ENCODE measurements around the gene TNF.
A peak's percentile ranks its signal among the peaks of the same experiment; 100 is the strongest.
"Not testable (repeated sequence)": the region's sequence is repeated elsewhere in the genome, so short reads cannot be mapped to it uniquely, and the experiment has no call there.

Gene TNF

DNA sequence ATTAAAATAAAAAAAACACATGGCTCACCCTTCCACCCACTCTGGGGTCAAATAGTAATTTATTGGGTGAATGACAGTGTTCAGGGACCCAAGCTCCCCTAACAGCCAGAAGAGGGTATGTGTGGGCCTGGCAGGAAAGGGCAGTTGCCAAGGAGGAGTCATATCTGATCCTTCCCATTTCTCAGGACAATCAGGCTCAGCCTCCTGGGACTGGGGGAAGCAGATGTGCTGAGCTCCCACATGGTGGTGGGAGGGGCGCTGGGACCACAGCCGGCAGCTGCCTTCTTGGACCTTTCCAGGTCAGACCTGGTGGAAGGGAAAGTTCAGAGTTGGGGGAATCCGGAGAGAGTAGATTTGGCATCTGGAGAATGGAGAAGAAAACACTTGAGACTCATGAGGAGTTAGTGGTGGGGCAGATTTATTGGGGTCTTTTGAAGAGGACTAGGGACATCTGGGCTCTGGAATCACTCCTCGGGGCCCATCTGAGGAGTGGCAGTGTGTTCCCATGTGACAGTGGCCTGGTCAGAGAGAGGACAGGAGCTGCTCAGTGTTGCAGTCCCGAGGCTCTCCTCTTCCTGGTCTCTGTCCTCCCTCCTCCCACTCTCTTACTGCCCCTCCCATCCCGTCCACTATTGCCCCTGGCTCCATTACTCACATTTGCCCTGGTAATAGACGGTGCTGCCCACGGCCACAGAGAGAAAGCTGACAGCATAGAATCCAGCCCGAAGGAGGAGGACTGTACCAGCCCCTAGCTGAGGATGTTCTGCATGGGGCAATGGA is 13.7 kb downstream of the TNF start:
- DNase-seq: no peak

DNA sequence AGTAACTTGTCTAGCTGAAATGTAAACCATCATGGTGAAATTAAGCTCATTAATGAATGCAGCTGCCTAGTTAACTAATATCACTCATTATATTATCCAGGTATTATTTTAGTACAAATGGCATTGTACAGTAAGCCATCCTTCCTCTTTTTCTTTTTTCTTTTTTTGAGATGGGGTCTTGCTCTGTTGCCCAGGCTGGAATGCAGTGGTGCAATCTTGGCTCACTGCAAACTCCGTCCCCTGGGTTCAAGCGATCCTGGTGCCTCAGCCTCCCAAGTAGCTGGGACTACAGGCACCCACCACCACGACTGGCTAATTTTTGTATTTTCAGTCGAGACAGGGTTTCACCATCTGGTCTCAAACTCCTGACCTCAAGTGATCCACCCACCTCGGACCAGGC is 15.3 kb downstream of the TNF start:
- not testable (repeated sequence) for DNase-seq

DNA sequence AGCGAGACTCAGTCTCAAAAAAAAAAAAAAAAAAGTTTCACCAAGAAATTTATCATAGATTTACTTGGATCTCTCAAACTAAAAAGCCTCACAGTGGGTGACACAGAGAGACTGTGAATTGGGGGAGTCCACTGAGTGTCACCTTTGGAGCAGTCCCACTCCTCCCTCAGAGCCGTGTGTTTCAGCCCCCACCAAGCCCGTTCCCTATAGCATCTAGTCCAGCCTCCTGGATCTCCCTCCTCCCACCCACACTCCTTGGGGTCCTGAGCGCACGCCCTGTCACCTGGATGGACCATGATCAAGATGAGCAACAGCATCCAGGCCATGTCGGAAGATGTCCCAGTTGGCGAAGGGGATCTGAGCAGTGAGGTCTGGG is 17.0 kb downstream of the TNF start:
- no peak for DNase-seq

DNA sequence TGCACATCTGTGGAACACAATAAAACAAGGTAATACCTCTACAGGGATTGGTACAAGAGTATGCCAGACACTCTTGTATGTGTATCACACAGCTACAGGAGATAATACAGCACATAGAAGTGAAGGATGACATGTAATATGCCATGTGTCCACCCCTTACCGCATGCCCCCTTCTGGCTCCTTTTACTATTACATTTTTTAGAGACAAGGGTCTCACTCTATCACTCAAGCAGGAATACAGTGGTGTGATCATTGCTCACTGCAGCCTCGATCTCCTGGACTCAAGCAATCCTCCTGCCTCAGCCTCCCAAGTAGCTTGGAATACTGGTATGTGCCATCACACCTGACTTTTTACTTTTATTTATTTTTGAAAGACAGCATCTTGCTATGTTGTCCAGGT is 21.6 kb downstream of the TNF start:
- peak; percentile 28 for DNase-seq

DNA sequence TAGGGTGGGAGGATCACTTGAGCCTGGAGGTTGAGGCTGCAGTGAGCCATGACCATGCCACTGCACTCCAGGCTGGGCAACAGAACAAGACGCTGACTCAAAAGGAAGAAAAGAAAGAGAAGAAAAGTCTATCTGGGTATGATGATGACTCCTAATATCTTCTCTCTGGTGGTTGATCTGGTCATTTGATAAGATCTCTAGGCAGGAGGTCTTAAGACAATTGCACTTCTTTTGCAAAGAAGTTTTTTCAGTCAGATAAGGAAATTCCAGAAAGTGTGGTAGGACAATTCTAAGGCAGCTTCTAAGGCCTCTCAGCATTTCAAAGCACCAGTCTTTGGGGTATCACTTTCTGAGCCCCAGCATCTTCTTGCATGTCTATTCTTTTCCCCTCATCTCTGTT is 32.0 kb downstream of the TNF start:
- no peak for DNase-seq

DNA sequence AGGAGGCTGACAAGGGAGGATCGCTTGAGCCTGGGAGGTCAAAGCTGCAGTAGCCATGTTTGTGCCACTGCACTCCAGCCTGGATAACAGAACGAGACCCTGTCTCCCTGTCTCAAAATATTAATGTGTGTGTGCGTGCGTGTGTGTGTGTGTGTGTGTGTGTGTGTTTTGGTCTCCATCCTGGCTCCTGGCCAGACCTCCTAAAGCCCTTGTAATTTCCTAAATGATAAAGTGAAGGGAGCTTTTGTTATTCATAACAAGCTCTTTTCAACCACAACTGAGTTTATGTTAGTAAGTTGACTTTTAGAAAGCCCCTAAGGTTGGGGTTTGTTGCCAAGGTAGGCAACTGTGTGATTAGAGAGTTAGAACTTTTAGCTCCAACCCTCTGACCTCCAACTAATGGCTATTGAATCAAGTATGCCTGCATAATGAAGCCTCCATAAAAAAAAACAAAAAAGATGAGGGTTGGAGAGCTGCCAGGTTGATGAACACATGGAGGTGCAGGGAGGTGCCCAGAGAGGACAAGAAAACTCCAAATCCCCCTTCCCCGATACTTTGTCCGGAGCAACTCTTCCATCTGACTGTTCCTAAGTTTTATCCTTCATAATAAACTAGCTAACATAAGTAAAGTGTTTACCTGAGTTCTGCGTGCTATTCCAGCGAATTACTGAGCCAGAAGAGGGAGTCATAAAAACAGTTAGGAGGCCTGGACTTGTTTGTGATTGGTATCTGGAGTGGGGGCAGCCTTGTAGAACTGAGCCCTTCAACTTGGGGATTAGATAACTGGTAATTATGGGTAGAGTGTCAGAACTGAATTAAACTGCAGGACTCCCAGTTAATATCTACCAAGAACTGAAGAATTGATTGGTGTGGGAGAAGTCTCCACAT is 34.4 kb downstream of the TNF start:
- no peak for DNase-seq

DNA sequence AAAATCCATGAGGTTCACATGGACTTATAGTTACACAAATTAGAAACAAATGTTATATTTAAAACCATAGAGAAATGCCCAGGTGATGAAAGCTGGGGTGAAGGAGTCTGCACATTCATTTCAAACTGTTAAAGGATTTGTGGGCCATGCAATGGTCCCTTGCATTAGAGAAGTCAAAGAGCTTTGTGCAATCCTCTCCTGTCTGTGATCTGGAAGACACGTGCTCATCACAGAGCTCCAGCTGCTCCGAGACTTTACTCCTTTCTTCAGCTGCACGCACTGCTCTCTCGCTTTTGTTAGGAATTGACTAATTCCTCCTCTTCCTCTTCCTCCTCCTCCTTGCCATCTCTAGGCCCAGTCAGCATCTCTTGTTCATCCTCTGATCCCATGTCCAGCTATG is 35.6 kb downstream of the TNF start:
- DNase-seq: peak; percentile 42

DNA sequence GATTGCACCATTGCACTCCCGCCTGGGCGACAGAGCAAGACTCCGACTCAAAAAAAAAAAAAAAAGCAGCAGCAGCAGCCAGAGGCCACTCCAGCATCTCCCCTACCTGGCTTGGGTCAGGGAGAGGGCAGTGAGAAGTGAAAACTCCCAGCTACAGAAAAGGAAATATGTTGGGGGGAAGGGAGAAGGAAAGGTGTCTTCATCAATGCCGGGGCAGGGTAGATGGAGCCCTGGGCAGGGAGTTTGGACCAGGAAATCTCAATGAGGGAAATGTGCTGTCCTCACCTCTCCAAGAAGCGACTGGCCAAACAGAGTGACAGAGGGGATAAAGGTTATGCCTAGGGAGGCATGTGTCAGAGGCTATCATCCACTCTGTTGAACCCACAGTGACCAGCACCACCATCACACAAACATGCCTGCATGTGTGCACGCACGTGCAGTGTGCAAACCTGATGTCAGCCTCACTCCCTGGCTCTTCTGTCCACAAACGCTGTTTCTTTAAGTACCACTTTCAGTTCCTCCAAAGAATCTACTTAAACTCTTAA is 38.8 kb downstream of the TNF start:
- no peak for DNase-seq

DNA sequence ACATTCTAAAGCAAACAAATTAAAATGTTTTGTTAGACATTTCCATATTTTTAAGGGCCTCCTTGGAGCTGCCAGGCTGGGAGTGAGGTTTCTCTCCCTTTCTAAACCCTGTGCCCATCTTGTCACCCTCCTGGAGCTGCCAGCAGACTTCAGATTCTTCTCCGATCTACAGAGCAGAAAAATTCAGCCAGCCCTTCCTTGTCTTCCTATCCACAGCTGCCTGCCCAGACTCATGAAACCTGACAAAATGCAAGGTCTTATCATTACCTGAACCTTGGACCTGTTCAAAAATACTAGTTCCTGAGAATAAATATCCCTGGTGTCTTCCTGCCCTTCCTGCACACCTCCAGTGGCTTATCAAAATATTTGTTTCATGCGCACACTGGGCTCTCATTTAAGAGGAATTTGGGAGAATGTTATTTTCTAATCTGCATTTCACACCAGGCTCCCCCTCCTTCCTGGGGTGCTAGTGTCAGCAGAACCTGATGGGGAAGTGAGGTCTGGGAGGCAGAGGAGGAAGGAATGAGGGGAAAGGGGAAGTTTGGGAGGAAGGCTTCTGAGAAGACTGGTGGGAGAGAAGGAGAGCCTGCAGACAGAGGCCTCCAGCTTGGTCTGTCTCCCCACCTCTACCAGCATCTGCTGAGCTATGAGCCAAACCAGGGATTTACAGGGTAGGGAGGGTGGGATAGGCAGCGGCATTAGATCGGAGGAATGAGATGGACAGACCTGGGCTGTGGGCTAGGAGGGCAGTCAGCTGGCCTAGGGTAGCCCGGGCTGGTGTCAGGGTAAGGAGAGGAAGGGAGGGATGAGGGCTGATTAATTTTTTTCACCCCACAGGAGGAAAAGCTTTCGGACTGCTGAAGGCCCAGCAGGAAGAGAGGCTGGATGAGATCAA is 39.6 kb downstream of the TNF start, which contains the start of gene AIF1:
Gene AIF1, plus strand, starts transcription at position 551 of the 895 bp plus-strand sequence. Its CDS starts 96 bp downstream, at position 647.
- no peak for DNase-seq

DNA sequence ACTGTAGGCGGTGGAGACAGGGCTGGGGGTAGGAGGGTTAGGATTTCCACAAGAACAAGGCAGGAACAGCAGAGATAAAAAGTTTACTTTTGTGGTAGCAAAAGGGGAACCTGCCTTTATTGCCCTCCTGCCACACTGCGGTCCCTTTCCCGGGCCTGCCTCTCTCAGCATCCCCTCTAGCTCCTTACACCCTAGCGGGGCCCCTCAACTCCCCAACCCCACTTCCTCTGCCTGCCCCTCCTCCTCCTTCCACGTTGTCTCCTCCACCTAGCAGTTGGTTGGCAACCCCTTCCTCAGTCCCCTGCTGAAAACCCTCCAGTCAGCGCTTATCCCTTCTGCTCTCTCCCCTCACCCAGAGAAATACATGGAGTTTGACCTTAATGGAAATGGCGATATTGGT is 40.4 kb downstream of the TNF start:
- DNase-seq: no peak

DNA sequence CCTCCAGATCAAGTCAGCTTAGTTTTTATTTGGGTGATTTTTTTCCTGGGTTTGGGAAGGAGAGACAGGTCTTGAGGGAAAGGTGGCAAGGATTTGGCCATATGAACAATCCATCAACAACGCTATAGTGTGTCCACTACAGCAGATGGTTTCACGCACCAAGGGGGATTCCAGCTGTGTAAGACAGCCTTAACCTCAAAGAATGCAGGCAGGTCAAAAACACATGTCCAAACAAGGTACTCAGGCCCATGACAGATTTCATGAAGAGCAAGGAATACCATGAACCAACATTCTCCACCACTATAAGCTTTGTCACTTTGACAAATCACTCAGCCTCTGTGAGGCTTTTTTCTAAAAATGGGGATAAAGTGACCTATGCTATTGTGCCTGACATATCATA is 41.6 kb downstream of the TNF start:
- DNase-seq: no peak

DNA sequence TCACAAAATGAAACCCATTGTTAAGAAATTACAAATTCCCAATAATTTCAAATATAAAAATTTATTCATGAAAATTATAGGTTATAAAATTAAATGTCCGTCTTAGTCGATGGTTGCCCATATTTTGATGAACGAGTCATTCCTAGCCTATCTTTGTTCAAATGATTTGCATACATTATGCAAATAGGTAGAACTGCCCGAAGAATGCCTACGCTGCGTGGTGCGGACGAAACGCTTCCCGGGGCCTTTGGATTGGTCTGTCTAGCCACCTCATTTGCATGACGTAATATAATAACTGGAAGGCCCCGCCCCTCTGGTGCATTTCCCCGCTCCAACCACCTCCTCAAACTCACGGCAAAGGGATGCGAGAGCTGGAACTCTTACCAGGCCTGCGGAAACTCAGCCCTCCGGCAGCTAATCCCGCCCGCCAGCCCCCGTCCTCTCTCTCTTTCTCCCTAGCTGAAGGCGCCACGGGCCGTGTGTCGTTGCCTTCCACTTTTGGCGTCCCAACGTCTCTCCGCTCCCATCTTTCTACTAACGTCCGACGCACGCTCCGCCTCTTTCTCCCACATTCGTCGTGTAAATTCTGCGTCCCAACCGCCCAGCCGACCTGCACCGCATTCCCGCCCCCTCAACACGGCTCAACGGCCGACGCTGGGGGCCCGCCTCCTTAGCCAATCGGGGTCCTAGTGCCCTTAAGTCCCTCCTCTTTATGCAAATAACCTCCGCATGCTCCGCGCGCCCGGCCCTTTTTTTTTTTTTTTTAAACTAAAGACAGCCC is 44.6 kb downstream of the TNF start:
- DNase-seq: peak; percentile 100

DNA sequence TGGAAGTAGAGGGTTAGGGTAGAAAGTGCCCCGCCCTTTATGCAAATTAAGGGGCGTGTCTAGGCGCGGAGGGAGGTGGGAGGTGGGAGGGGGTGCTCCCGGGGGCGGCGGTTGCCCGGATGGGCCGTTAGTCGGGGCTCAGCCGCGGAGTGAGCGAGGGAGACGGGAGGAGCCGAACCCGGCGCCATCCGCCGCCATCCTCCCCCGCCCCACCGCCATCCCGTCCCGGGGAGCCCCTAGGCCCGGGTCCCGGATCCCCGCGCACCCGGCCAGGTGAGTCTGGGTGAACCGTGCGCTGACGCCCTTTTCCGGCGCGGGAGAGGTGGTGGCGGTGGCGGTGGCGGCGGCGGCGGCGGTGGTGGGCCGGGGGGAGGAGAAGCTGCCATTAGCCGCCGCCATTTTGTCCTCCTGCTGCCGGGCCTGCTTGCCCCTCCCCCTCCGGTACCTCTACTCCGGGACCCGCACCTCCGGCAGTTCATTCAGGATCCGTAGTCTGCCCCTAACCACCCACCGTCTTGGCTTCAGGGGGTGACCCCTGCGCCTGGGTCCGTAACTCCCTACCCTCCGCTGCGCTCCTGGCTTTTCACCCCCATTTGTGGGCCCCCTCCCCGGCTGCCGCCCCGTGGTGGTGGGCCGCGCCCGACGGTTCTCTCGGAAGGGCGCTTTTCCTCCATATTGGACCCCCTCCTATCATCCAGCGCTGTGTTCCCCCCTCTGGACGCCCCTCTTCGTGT is 45.4 kb downstream of the TNF start, which contains the start of gene PRRC2A:
Gene PRRC2A, plus strand, starts transcription at position 130 of the 734 bp plus-strand sequence. CDS start 2,075 bp downstream, outside the sequence.
- no peak for DNase-seq

DNA sequence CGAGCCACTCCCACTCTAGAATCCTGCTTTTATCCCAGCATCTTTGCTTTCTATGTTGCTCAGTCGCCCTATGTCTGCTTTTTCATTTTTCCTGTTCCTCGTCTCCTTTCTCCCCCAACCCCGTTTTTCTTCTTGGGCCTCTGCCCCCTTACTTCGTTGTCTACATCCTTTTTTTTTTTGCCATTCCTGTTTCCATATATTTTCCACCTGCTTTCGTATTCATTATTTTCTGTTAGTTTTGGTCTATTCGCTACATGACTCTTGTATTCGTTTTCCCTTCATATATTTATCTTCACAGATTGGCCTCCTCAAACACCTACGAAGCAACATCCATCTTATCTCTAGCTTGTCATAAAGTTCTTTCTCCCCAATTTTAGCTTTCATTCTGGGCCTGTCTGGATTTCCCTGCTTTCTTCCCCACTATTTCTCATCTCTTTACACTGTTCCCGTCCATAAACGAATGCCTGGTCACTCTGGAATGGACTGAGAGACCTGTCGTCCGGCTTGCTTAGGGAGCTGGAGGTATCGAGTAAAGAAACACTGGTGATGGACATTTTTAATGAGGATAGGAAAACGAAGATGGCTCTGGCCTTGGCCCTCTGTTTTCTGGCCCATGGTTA is 46.1 kb downstream of the TNF start:
- DNase-seq: no peak

DNA sequence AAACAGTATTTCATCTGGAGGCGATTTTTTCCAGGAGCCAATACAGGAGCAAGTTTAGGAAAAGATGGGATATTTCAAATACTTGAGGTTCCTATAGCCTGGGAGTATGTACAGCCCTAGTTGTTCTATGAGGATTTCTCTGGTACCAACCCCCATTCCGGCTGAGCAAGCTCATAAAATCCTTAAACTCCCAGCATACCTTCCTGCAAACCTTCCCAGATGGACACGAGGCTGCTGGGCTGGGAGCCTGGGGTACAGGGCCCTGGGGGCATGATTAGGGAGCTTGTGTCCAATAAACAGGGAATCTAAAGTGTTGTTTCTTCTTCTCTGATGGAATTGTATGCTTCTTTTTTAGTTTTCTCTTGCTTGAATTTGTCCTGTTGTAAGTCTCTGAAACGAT is 46.6 kb downstream of the TNF start:
- DNase-seq: peak; percentile 40

DNA sequence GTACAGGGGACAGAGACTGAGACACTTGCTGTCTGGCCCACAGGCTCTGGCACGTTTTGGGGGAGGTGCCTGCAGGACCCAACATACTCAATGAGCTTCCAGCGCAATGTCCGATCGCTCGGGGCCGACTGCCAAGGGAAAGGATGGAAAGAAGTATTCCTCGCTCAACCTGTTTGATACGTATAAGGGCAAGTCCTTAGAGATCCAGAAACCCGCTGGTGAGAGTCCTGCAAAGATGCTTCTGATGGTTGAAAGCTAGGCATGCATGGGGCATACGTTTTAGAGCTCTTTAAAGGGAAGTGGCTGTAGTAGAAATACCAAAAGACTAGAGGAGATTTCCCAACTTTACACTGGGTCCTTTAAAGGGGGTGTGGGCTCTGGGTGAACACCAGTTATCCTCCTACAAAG is 47.3 kb downstream of the TNF start:
- DNase-seq: no peak

DNA sequence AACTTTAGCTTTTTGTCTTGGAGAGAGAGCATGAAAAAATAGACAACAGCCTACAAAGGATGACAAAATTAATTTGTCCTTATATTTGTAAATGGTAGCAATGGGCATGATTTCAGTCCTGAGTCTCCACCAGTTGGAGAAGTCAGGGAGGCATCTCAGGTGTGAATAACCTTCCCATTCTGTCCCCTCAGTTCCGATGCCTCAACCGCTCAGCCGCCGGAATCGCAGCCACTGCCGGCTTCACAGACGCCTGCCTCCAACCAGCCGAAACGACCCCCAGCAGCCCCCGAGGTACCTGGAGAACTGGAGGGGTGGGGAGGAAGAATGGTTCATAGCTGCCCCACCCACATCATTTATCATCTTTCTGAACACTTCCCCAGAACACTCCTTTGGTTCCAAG is 48.7 kb downstream of the TNF start:
- no peak for DNase-seq

DNA sequence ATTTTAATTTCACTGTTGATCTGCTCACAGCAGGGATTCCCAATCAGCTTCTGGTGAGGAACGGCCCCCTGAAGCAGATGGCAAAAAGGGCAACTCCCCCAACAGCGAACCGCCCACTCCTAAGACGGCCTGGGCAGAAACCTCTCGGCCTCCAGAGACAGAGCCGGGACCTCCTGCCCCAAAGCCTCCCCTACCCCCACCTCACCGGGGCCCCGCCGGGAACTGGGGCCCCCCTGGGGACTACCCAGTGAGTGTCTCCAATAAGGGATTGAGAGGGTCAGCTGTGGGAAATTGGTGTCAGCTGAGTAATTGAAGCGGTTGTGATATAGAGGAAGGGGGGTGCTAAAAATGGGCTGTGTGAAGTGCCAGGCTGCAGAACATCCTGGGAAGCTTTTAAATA is 51.6 kb downstream of the TNF start:
- no peak for DNase-seq

DNA sequence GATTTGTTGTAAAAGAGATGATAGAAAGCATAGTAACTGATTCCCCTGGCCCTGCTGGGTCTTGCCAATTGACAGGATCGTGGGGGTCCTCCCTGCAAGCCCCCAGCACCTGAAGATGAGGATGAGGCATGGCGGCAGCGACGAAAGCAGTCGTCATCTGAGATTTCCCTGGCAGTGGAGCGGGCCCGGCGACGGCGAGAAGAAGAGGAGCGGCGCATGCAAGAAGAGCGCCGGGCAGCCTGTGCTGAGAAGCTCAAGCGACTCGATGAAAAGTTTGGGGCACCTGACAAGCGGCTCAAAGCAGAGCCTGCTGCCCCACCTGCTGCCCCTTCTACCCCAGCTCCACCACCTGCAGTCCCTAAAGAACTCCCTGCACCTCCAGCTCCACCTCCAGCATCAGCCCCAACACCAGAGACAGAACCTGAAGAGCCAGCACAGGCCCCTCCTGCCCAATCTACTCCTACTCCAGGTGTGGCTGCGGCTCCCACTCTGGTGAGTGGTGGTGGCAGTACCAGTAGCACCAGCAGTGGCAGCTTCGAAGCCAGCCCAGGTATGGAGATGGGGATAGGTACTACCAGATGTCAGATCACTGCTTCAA is 52.4 kb downstream of the TNF start:
- no peak for DNase-seq

Data from fibroblast of skin of abdomen (primary cell).